GM12878 (cell line): ENCODE data around the gene ABCA4. TPM values are rescaled to one million over a fixed set of nuclear protein-coding genes. Genes with fewer than 3 reads are reported as not detected.

Source experiments
- ATAC-seq: fragments of 200-7000 bp; cut with Tn5 transposase; 3 replicates; pipeline ENCODE4 v1.9.1; 2020; ENCODE audit warnings: mild to moderate bottlenecking, moderate library complexity
- BruUV-seq: library from RNA; stranded (reverse); fragments of 400-500 nt; replicated peaks from 2 replicates; lab custom pipeline; 2021; lab: Mats Ljungman, UMichigan
- CTCF ChIA-PET: fragments of 300-600 bp; sonication (Branson Sonifier 250); formaldehyde crosslinking; extraction: SDS; loops from one replicate; lab custom pipeline; 2021; ENCODE audit warnings: inconsistent platforms; lab: Yijun Ruan, JAX
- POLR2A ChIA-PET: fragments of 350-600 bp; formaldehyde crosslinking; extraction: SDS; loops from one replicate; lab custom pipeline; 2021; ENCODE audit warnings: inconsistent platforms; lab: Charles Lee
- RAD21 ChIA-PET: fragments of 300-600 bp; sonication (Branson Sonifier 250); formaldehyde crosslinking; loops from one replicate; lab custom pipeline; 2023; ENCODE audit warnings: antibody characterized with exemption; ENCODE audit not compliant: unreplicated experiment; lab: Charles Lee
- SMC1A ChIA-PET: fragments of 300-600 bp; sonication (Branson Sonifier 250); formaldehyde crosslinking; loops from one replicate; lab custom pipeline; 2023; ENCODE audit not compliant: unreplicated experiment, uncharacterized antibody; lab: Charles Lee
- DNase-seq: peaks from one replicate; pipeline ENCODE4 v3.0.0-alpha.2; 2011; ENCODE audit warnings: low read depth, low spot score
- FAIRE-seq: peaks from 3 replicates; lab custom pipeline; 2011; peaks lifted over from hg19 to GRCh38; lab: Jason Lieb, UNC
- H2AFZ ChIP-seq: 2 replicates; pipeline ENCODE4 v1.6.0; 2011; ENCODE audit warnings: low read depth, low read length, control low read depth; ENCODE audit not compliant: control insufficient read depth
- H3K27ac ChIP-seq: 2 replicates; pipeline ENCODE4 v1.5.1; 2011; ENCODE audit warnings: control low read depth; ENCODE audit not compliant: control insufficient read depth, insufficient read depth
- H3K27me3 ChIP-seq, 2 experiments: replicated peaks in 1 of 2; 2 replicates each; pipeline versions ENCODE4 v1.6.0 to v1.6.1; 2011; ENCODE audit warnings: low read length in 1 of 2; ENCODE audit not compliant: control insufficient read depth in 2 of 2, insufficient read depth in 2 of 2
- H3K36me3 ChIP-seq, 2 experiments: 2 replicates each; pipeline ENCODE4 v1.5.1; 2011; ENCODE audit warnings: low read length in 1 of 2; ENCODE audit not compliant: control insufficient read depth in 2 of 2, insufficient read depth in 2 of 2
- H3K4me1 ChIP-seq: 2 replicates; pipeline ENCODE4 v1.6.1; 2011; ENCODE audit warnings: mild to moderate bottlenecking, low read length, moderate library complexity, mixed read lengths; ENCODE audit not compliant: control insufficient read depth, insufficient read depth
- H3K4me2 ChIP-seq: 2 replicates; pipeline ENCODE4 v1.6.0; 2011; ENCODE audit warnings: control low read depth; ENCODE audit not compliant: control insufficient read depth, insufficient read depth
- H3K4me3 ChIP-seq: fragments of 200-600 bp; sonication (generic); 2 replicates; pipeline ENCODE4 v1.5.1; 2016
- H3K79me2 ChIP-seq: 2 replicates; pipeline ENCODE4 v1.6.0; 2011; ENCODE audit warnings: low read length; ENCODE audit not compliant: control insufficient read depth, insufficient read depth
- H3K9ac ChIP-seq: 2 replicates; pipeline ENCODE4 v1.8.0; 2011; ENCODE audit warnings: low read length, control low read depth, mixed read lengths; ENCODE audit not compliant: control insufficient read depth, insufficient read depth
- H3K9me3 ChIP-seq: replicated peaks from 3 replicates; pipeline ENCODE4 v1.5.1; 2011; ENCODE audit warnings: mild to moderate bottlenecking, low read length; ENCODE audit not compliant: control insufficient read depth, insufficient read depth
- H4K20me1 ChIP-seq: 2 replicates; pipeline ENCODE4 v1.6.0; 2011; ENCODE audit not compliant: control insufficient read depth, insufficient read depth
- MAX ChIP-seq: IDR thresholded peaks from 2 replicates; pipeline ENCODE4 v1.6.1; 2012; ENCODE audit warnings: low read depth, low read length, improper control_type of control experiment
- SREBF2 ChIP-seq: IDR thresholded peaks from 2 replicates; pipeline ENCODE4 v1.6.1; 2012; ENCODE audit warnings: mild to moderate bottlenecking, low read length
- WGBS: methylation state at CpG from one replicate; pipeline ENCODE4 v1.1.6; 2016; ENCODE audit warnings: low lambda C conversion rate; ENCODE audit not compliant: insufficient replicate concordance, insufficient coverage; ENCODE audit errors: missing lambda C conversion rate; 5-methylcytosine and 5-hydroxymethylcytosine counted together
- in situ Hi-C: fragments of 300-500 bp; cut with MboI; formaldehyde crosslinking; loops from 9 replicates; pipeline ENCODE4 v1.14.3; 2018; ENCODE audit warnings: mixed read lengths
- intact Hi-C: fragments of 100-400 bp; cut with micrococcal nuclease; formaldehyde crosslinking; loops from one replicate; pipeline ENCODE4 v1.14.2; 2022; ENCODE audit not compliant: unreplicated experiment
- polyA plus RNA-seq, 11 experiments: library from polyadenylated mRNA; depleted of rRNA in 4 of 11; unstranded in 6 of 11; stranded (reverse) in 5 of 11; fragments of >200 nt; fragmentation: Nextera tagmentation in 4 of 11; fragmentation: Illumina TruSeq in 1 of 11; extraction: Ambion mirVana in 4 of 11; extraction: Trizol in 1 of 11; gene quantifications; 1 replicate in 1 of 11; 2 replicates in 10 of 11; pipeline versions ENCODE4 v1.2.1 to v1.2.3, GENCODE V29; 2011 to 2016; ENCODE audit warnings: inconsistent platforms in 2 of 11, missing spikeins in 2 of 11, low read depth in 1 of 11
- total RNA-seq, 4 experiments: library from RNA; depleted of rRNA in 3 of 4; stranded (reverse); fragments of >200 nt in 3 of 4; fragmentation: Illumina TruSeq in 1 of 4; extraction: Trizol in 1 of 4; gene quantifications; 2 replicates each; pipeline versions ENCODE4 v1.2.1 to v1.2.3, GENCODE V29; 2013 to 2021
- TF ChIP-seq, protein P1 (sequence below): fragments of 450-650 bp; formaldehyde crosslinking; IDR thresholded peaks from 2 replicates; pipeline ENCODE4 v1.4.0; 2020; ENCODE audit warnings: mild to moderate bottlenecking, moderate library complexity

ABCA4 gene
- total and polyA plus RNA-seq, 10 of the 15 experiments (the other 5 are each of a cell fraction or from before 2014, with no cell fraction given): 0.03 to 0.28 (median 0.11) TPM; not detected in 3

DNA sequence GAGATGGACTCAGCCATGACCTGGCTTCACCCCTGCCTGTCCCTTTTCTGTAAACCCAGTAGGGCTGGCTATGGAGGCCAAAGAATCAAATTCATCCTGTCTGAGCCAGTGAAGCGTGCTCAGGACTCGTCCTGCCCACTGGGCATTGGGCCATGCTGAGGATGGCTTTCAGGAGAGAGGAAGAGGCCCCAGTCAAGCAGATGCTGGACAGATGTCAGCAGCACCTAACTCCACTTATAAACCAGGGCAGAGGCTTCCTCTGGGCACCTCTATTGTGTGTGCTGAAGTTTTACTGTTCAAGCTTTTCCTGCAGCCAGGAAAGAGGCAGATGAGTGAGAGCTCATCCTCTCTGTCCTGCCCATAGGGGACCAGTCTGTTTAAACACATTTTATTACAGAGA, 114.3 kb downstream of the ABCA4 start:
- ATAC-seq (no peak), FAIRE-seq (no peak), DNase-seq (no peak)
- no TSS peak for BruUV-seq
- no peak overlapping the region for H3K9ac ChIP-seq
- 0% methylated on average over 2 of the region's 2 CpGs for WGBS
- no peak overlapping the region for H3K27ac ChIP-seq
- RAD21 ChIA-PET: interaction anchor here (0.7 kb wide), 1 partner anchor 327 kb away, joined by 3 read pairs; no protein-coding TSS in a partner anchor
- no peak overlapping the region for H3K4me2 ChIP-seq
- no peaks in the 10 kb centered on the region for H3K4me1 ChIP-seq
- intact Hi-C loops: no loop called here
- POLR2A ChIA-PET: no interaction called here
- H3K9me3 ChIP-seq: no peaks in the 10 kb centered on the region
- H3K79me2 ChIP-seq: no peaks in the 10 kb centered on the region
- CTCF ChIA-PET: interaction anchor here (1.7 to 2.5 kb wide), 2 partner anchors 20 to 33 kb away, joined by 5 to 12 read pairs; no protein-coding TSS in a partner anchor
- SMC1A ChIA-PET: no interaction called here
- H3K36me3 ChIP-seq: no peaks in the 10 kb centered on the region
- in situ Hi-C loops: no loop called here
- no peak overlapping the region for H3K4me3 ChIP-seq
- TF ChIP-seq SREBF2: no peak
- no peak overlapping the region for H2AFZ ChIP-seq
- H4K20me1 ChIP-seq: no peaks in the 10 kb centered on the region
- H3K27me3 ChIP-seq: no peaks in the 10 kb centered on the region; a peak in 2 of 4 replicates

DNA sequence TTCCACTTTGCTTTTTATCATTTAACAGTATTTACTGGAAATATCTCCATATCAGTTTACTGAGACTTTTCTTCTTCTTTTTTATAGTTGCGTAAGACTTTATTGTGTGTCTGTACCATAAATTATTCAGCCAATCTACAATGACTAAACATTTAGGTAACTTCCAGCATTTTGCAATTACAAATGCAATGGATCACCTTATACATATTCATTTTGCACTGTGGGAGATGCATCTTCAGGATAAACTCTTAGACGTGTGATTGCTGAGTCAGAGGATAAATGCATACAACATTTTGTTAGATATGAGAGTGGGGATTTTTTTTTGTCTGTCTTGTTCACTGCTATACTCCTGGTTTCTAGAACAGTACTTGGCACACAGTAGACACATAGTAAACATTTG, 116.0 kb downstream of the ABCA4 start:
- no peak overlapping the region for H3K4me3 ChIP-seq
- no peak overlapping the region for H3K9ac ChIP-seq
- TF ChIP-seq MAX: no peak
- TF ChIP-seq, protein P1, sequence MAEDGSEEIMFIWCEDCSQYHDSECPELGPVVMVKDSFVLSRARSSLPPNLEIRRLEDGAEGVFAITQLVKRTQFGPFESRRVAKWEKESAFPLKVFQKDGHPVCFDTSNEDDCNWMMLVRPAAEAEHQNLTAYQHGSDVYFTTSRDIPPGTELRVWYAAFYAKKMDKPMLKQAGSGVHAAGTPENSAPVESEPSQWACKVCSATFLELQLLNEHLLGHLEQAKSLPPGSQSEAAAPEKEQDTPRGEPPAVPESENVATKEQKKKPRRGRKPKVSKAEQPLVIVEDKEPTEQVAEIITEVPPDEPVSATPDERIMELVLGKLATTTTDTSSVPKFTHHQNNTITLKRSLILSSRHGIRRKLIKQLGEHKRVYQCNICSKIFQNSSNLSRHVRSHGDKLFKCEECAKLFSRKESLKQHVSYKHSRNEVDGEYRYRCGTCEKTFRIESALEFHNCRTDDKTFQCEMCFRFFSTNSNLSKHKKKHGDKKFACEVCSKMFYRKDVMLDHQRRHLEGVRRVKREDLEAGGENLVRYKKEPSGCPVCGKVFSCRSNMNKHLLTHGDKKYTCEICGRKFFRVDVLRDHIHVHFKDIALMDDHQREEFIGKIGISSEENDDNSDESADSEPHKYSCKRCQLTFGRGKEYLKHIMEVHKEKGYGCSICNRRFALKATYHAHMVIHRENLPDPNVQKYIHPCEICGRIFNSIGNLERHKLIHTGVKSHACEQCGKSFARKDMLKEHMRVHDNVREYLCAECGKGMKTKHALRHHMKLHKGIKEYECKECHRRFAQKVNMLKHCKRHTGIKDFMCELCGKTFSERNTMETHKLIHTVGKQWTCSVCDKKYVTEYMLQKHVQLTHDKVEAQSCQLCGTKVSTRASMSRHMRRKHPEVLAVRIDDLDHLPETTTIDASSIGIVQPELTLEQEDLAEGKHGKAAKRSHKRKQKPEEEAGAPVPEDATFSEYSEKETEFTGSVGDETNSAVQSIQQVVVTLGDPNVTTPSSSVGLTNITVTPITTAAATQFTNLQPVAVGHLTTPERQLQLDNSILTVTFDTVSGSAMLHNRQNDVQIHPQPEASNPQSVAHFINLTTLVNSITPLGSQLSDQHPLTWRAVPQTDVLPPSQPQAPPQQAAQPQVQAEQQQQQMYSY: no peak
- DNase-seq (no peak), FAIRE-seq (no peak), ATAC-seq (no peak)
- H3K4me2 ChIP-seq: no peak overlapping the region
- in situ Hi-C loops: no loop called here
- CTCF ChIA-PET: interaction anchor here (1.0 to 1.7 kb wide), 2 partner anchors 26 to 35 kb away, joined by 3 to 5 read pairs; no protein-coding TSS in a partner anchor
- no peak overlapping the region for H2AFZ ChIP-seq
- H3K27ac ChIP-seq: no peak overlapping the region
- RAD21 ChIA-PET: no interaction called here
- SMC1A ChIA-PET: interaction anchor here (0.6 kb wide), 1 partner anchor 98 kb away, joined by 3 read pairs; no protein-coding TSS in a partner anchor
- no peaks in the 10 kb centered on the region for H4K20me1 ChIP-seq
- no peaks in the 10 kb centered on the region for H3K36me3 ChIP-seq
- peaks cover 0 to 1% of the 10 kb centered on the region in 2 experiments; a peak in 2 of 4 replicates for H3K27me3 ChIP-seq
- WGBS: 33% methylated on average over 2 of the region's 2 CpGs
- no peaks in the 10 kb centered on the region for H3K79me2 ChIP-seq
- H3K4me1 ChIP-seq: no peaks in the 10 kb centered on the region
- no TSS peak for BruUV-seq
- no peaks in the 10 kb centered on the region for H3K9me3 ChIP-seq
- intact Hi-C loops: no loop called here
- POLR2A ChIA-PET: no interaction called here
